ENCODE data around the gene KIF21A.
"Not testable (repeated sequence)": the region's sequence is repeated elsewhere in the genome, so short reads cannot be mapped to it uniquely, and the experiment has no call there.

The KIF21A gene, protein sequence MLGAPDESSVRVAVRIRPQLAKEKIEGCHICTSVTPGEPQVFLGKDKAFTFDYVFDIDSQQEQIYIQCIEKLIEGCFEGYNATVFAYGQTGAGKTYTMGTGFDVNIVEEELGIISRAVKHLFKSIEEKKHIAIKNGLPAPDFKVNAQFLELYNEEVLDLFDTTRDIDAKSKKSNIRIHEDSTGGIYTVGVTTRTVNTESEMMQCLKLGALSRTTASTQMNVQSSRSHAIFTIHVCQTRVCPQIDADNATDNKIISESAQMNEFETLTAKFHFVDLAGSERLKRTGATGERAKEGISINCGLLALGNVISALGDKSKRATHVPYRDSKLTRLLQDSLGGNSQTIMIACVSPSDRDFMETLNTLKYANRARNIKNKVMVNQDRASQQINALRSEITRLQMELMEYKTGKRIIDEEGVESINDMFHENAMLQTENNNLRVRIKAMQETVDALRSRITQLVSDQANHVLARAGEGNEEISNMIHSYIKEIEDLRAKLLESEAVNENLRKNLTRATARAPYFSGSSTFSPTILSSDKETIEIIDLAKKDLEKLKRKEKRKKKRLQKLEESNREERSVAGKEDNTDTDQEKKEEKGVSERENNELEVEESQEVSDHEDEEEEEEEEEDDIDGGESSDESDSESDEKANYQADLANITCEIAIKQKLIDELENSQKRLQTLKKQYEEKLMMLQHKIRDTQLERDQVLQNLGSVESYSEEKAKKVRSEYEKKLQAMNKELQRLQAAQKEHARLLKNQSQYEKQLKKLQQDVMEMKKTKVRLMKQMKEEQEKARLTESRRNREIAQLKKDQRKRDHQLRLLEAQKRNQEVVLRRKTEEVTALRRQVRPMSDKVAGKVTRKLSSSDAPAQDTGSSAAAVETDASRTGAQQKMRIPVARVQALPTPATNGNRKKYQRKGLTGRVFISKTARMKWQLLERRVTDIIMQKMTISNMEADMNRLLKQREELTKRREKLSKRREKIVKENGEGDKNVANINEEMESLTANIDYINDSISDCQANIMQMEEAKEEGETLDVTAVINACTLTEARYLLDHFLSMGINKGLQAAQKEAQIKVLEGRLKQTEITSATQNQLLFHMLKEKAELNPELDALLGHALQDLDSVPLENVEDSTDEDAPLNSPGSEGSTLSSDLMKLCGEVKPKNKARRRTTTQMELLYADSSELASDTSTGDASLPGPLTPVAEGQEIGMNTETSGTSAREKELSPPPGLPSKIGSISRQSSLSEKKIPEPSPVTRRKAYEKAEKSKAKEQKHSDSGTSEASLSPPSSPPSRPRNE (N-terminal part only)

DNA sequence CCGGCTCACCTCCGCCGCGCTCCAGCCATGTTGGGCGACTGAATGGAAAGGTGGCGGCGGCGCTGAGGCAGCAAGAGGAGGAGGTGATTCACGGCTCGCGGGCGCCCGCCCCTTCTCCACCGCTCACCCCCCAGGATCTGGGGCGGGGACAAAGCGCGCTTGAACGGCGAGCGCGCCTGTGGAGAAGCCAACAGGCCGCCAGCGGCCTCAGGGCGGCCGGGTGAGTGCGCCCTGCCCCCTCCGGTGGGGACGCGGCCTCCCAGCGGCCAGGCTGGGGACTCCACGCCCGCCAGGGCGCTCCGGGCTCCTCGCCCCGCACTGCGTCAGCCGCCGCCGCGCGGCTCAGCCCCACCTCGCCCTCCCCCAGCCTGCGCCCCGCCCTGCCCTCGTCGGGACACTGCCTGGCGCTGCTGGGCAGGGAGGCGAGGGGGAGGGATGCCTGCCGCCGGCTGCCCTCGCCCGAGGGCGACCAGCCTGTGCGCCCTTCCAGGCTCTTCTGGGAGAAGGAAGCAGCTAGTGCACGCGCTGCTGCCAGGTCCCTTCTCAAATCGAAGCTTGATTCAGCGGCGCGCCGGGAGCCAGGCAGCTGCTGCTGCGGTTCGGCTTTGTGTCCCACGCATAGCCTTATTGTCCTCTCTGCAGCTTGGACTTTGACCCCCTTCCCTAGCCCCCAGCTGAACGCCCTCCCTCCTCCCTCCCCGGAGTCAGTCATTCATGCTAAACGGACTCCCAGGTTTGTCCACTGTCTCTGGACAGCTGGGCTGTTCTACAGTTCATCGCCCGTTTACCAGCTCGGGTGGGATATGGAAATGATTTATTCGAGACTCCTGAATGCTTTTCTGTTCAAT is at the start of gene KIF21A:
Gene KIF21A, minus strand, starts transcription at position 40 of the 848 bp plus-strand sequence. CDS start 150 bp downstream, outside the sequence.
- Mint-ChIP-seq H3K4me3 (peak within 1 kb of the TSS; percentile 88), H3K27ac (peak within 1 kb of the TSS; percentile 83), H3K36me3 (ENCODE audit: low read depth) (peaks cover 4% of the 10 kb centered on the region), H3K27me3 (peaks cover 12% of the 10 kb centered on the region), H3K9me3 (no peaks in the 10 kb centered on the region), H3K4me1 (ENCODE audit: low read depth) (peaks cover 22% of the 10 kb centered on the region)

DNA sequence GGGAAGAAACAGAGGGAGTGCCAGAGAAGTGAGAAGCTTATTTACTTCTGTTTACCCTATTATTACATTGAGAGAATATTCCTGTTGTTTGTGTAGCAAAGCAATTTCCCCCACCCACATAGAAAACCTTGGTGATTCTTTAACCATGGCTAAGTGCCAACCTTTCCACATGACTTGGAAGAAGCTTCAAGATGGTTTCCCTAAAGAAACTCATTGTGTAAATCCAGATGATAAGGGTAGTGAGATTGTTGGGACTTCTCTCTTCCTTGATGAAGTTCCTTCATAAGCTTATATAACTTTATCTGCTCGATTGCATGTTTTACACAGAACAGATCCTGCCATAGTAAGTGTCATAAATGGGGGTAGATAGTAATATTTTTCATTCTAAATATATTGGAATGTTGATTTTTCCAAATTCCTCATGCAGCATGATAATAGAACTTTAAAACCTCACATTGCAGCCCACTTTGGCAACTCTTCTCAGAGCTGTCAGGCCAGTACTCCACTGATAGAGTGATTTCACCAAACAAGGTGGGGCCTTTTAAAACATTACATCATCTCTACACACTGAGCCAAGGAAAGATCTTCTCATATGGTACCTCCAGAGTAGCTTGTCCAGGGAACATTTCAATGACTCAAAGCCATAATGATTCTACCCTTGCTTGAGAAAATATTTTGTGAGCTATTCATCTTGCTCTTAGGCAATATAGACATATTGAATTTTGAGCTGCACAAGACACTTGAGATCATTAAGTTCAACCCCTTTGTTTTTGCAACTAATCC is 47.8 kb upstream of the KIF21A start:
- Mint-ChIP-seq H3K4me3 (no peak overlapping the region), H3K27me3 (no peaks in the 10 kb centered on the region), H3K27ac (no peak overlapping the region), H3K4me1 (ENCODE audit: low read depth) (no peaks in the 10 kb centered on the region), H3K36me3 (ENCODE audit: low read depth) (no peaks in the 10 kb centered on the region), H3K9me3 (peaks cover 3% of the 10 kb centered on the region)

DNA sequence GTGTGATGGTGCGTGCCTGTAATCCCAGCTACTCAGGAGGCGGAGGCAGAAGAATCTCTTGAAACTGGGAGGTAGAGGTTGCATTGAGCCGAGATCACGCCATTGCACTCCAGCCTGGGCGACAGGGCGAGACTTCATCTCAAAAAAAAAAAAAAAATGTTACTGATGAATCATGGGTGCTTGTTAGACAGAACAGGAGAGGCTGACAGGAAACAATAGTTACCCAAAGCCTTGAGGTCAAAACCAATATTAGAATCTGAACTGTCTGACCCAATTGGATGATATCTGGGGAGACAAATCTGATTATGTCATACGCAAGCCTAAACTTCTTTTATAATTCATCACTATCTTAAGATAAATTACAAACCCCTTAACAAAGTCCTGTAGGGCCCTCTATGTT is 40.7 kb upstream of the KIF21A start:
- no peaks in the 10 kb centered on the region for H3K9me3 Mint-ChIP-seq
- H3K4me3 Mint-ChIP-seq, result no peak overlapping the region
- no peak overlapping the region for H3K27ac Mint-ChIP-seq
- H3K4me1 Mint-ChIP-seq (ENCODE audit: low read depth), result no peaks in the 10 kb centered on the region
- H3K27me3 Mint-ChIP-seq, result no peaks in the 10 kb centered on the region
- no peaks in the 10 kb centered on the region for H3K36me3 Mint-ChIP-seq (ENCODE audit: low read depth)

DNA sequence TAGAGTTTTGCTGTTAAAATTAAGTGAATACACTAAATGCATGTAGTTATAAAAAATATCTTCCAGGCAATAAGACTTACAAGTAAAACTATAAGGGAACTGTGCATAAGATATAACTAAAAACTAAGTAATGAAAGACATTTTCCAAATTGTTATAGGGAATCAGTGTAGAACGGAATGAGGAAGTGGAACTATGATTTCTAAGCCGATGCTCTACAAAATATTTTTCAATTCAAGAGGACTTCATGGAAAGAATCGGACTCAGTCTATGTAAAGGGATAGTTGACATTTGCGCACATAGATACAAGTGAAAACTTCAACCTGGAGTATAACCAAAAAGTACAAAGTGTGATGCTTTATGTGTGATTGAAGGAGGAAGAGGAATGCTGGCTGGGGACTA is 40.1 kb upstream of the KIF21A start:
- H3K36me3 Mint-ChIP-seq (ENCODE audit: low read depth), result no peaks in the 10 kb centered on the region
- no peaks in the 10 kb centered on the region for H3K27me3 Mint-ChIP-seq
- no peak overlapping the region for H3K27ac Mint-ChIP-seq

DNA sequence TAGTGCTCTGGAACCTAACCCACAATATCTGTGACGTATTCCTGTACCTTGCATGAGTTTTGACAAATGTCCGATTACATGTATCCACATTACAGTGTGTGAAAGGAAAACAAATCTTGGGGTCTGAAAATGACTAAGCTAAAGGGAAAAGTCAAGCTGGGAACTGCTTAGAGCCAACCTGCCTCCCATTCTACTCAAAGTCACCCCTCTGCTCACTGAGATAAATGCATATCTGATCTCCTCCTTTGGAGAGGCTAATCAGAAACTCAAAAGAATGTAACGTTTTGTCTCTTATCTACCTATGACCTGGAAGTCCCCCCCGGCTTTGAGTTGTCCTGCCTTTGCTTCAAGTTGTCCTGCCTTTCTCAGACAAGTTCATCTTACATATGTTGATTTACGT is 34.0 kb upstream of the KIF21A start:
- Mint-ChIP-seq H3K27me3 (no peaks in the 10 kb centered on the region), H3K4me3 (no peak overlapping the region), H3K27ac (no peak overlapping the region), H3K36me3 (ENCODE audit: low read depth) (peaks cover 4% of the 10 kb centered on the region), H3K4me1 (ENCODE audit: low read depth) (no peaks in the 10 kb centered on the region), H3K9me3 (peaks cover 8% of the 10 kb centered on the region)

More for the DNA sequence above, 40.1 kb upstream of the KIF21A start:
- Mint-ChIP-seq H3K4me3 (no peak overlapping the region), H3K4me1 (ENCODE audit: low read depth) (no peaks in the 10 kb centered on the region), H3K9me3 (no peaks in the 10 kb centered on the region)

DNA sequence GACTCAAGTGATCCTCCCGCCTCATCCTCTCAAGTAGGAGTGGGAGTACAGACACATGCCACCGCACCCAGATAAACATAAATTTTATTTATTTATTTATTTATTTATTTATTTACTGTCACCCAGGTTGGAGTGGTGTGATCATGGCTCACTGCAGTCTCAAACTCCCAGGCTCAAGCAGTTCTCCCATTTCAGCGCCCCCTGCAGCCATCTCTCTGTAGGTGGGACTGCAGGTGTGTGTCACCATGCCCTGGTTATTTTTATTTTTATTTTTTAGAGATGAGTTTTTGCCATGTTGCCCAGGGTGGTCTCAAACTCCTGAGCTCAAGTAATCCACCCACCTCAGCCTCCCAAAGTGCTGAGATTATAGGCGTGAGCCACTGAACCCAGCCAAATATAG is 33.2 kb upstream of the KIF21A start:
- peaks cover 4% of the 10 kb centered on the region for H3K36me3 Mint-ChIP-seq (ENCODE audit: low read depth)
- peaks cover 8% of the 10 kb centered on the region for H3K9me3 Mint-ChIP-seq
- H3K27ac Mint-ChIP-seq, result no peak overlapping the region

DNA sequence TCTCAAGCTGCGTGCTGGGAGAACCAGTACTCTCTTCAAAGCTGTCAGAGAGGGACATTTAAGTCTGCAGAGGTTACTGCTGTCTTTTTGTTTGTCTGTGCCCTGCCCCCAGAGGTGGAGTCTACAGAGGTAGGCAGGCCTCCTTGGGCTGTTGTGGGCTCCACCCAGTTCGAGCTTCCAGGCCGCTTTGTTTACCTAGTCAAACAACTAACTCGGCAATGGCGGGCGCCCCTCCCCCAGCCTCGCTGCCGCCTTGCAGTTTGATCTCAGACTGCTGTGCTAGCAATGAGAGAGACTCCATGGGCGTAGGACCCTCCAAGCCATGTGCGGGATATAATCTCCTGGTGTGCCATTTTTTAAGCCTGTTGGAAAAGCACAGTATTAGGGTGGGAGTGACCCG is 32.2 kb upstream of the KIF21A start:
- not testable (repeated sequence) for H3K36me3 Mint-ChIP-seq (ENCODE audit: low read depth); H3K9me3 Mint-ChIP-seq; H3K27me3 Mint-ChIP-seq; H3K4me3 Mint-ChIP-seq; H3K4me1 Mint-ChIP-seq (ENCODE audit: low read depth); H3K27ac Mint-ChIP-seq

More for the DNA sequence above, 33.2 kb upstream of the KIF21A start:
- Mint-ChIP-seq H3K4me1 (ENCODE audit: low read depth) (no peaks in the 10 kb centered on the region), H3K27me3 (no peaks in the 10 kb centered on the region), H3K4me3 (no peak overlapping the region)

DNA sequence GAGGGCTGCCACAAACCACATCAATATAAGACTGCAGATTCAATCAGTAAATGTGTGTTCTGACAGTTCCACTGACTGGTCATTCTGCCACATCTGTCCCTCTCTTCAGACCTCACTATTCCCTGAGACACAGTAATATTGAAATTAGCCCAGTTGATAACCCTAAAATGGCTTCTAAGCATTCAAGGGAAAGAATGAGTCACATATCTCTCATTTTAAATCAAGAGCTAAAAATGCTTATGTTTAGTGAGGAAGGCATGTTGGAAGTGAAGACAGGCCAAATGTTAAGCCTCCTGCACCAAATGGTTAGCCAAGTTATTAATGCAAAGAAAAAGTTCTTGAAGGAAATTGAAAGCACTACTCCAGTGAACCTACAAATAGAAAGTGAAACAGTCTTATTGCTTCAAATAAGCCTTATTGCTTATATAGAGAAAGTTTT is 24.5 kb upstream of the KIF21A start:
- Mint-ChIP-seq H3K9me3 (peaks cover 4% of the 10 kb centered on the region), H3K27me3 (no peaks in the 10 kb centered on the region), H3K27ac (peak overlapping the region; percentile 9), H3K36me3 (ENCODE audit: low read depth) (no peaks in the 10 kb centered on the region), H3K4me3 (peak overlapping the region; percentile 31), H3K4me1 (ENCODE audit: low read depth) (peaks cover 18% of the 10 kb centered on the region)

DNA sequence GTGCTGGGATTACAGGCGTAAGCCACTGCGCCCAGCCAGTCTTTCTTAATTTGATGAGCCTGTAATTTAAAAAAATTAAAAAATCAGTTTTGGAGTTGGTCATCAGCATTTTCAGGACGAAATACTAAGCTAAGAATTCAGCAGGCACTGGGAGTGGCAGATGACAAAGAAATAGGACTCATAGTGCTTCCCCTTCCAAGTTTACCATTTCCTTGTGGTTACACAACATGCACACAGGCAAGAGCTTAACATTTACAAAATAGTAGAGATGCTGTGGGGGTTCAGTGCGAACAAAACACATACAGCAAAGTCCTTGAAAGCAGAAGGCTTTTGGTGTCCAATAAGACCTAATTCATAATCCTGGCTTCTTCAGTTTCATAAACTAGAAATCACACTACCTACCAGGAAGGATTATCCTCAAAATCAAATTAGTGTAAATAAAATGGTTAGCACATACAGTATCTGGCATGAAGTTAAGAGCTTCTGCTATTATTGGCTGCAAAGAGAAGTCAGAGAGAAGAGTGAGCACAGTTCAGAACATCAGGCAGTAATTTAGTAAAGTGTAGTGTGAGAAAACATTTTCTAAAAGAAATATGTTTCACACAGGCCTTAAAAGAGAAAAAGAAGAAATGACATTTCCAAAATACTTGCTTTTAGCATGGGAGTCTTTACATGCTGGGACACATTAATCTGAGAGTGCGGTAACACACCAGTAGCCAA is 22.2 kb upstream of the KIF21A start:
- H3K4me3 Mint-ChIP-seq, result no peak overlapping the region
- no peak overlapping the region for H3K27ac Mint-ChIP-seq
- no peaks in the 10 kb centered on the region for H3K27me3 Mint-ChIP-seq

DNA sequence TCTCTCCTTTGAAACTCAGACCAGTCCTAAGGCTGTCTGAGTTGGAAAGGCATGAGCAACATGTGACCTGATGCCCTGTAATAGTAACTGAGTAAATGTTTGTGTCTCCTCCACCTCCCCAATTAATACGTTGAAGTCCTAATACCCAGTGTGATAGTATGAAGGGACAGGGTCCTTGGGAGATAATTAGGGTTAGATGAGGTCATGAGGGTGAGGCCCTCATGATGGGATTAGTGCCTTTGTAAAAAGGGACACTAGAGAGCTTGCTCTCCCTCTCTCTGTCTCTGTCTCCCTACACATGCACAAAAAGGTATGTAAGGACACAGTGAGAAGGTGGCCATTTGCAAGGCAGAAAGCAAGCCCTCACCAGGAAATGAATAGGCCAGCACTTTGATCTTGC is 18.1 kb upstream of the KIF21A start:
- Mint-ChIP-seq H3K4me1 (ENCODE audit: low read depth) (no peaks in the 10 kb centered on the region), H3K27me3 (no peaks in the 10 kb centered on the region), H3K36me3 (ENCODE audit: low read depth) (no peaks in the 10 kb centered on the region), H3K9me3 (no peaks in the 10 kb centered on the region), H3K4me3 (no peak overlapping the region), H3K27ac (no peak overlapping the region)

More for the DNA sequence above, 22.2 kb upstream of the KIF21A start:
- Mint-ChIP-seq H3K4me1 (ENCODE audit: low read depth) (peaks cover 18% of the 10 kb centered on the region), H3K9me3 (no peaks in the 10 kb centered on the region), H3K36me3 (ENCODE audit: low read depth) (no peaks in the 10 kb centered on the region)

DNA sequence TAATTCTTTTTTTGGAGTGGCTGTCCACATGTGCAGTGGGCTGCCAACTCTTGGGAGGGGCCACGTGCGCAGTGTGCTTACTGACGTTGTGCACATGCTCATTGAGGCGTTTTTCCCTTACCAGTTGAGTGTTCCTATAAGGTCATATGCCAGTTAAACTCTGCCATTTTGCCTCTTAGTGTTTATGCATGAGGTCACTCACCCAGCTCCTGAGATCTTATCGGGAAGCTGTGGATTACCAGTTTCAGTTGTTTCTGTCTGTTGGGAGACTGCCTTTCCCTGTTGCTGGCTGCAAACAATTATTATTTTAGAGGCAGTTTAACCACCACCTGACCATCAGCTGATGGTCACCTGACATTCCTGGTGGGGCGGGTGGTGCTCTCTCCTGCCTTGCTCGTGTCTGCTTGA is 16.1 kb upstream of the KIF21A start:
- Mint-ChIP-seq H3K27ac (no peak overlapping the region), H3K27me3 (no peaks in the 10 kb centered on the region), H3K9me3 (no peaks in the 10 kb centered on the region), H3K4me1 (ENCODE audit: low read depth) (no peaks in the 10 kb centered on the region), H3K36me3 (ENCODE audit: low read depth) (no peaks in the 10 kb centered on the region), H3K4me3 (no peak overlapping the region)

DNA sequence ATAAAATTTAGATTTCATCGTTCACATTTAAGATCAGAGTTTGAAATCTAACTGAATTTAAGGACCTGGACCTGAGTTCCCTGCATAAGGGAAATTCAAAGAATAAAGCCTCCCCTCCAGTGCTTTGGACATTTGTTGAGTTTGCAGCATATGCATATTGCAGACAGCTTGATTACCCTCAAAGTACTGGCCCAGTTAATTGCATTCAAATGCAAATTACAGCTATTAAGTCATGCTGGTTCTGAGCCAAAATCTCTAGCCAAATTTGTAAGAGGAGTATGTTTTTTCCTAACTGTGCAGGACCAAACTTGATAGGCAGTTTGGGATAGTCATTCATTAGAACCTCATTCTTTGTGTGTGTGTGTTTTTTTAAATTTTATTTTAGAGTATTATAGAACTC is 9.1 kb upstream of the KIF21A start:
- Mint-ChIP-seq H3K4me1 (ENCODE audit: low read depth) (no peaks in the 10 kb centered on the region), H3K27me3 (peaks cover 3% of the 10 kb centered on the region), H3K36me3 (ENCODE audit: low read depth) (no peaks in the 10 kb centered on the region), H3K9me3 (no peaks in the 10 kb centered on the region), H3K4me3 (no peak overlapping the region), H3K27ac (no peak overlapping the region)

DNA sequence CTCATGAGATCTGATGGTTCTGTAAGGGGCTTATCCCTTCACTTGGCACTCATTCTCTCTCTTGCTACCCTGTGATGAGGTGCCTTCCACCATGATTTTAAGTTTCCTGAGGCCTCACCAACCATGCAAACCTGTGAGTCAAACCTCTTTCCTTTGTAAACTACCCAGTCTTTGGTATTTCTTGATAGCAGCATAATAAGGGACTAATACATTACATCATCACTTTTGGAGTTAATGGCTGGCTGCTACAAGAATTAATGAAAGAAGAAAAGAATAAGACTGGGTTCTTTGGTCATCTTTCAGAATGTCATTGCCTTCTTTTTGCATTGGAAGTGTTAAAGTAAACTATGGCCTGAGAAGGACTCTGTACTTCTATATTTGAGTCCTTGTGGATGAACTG is 5.1 kb upstream of the KIF21A start:
- Mint-ChIP-seq H3K27me3 (peaks cover 11% of the 10 kb centered on the region), H3K27ac (no peak overlapping the region), H3K36me3 (ENCODE audit: low read depth) (no peaks in the 10 kb centered on the region), H3K4me1 (ENCODE audit: low read depth) (peaks cover 6% of the 10 kb centered on the region), H3K9me3 (no peaks in the 10 kb centered on the region), H3K4me3 (no peak overlapping the region)
